ENCODE data around the gene GCG.

The GCG gene

DNA sequence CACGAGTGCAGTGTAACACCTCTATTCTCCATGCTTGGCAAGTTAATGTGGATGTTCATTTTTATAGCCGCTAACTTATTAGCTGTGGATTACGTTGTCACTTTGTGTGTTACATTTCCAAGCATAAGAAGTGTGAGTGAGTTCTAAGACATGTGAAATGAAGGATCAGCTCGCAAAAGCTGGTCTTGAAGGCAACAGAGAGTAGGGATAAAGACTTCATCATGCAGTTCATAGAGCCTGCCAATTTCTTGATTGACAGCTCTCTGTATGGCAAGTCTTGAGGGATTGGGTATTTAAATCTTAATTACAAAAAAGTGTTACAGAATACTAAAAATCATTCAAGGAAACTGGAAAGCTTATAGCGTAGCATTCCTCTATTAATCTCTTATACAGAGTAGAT lies 52.2 kb downstream of the GCG start:
- DNase-seq (ENCODE audit: low read depth): no peak
